ENCODE results near the gene GPX1. TPM values are rescaled to one million over a fixed set of nuclear protein-coding genes. Genes with fewer than 3 reads are reported as not detected.

The GPX1 gene
- total and polyA plus RNA-seq, 2 of the 8 experiments (the other 6 are each of a cell fraction or from before 2014, with no cell fraction given) = 250 to 757 TPM

GRCh38 chr3:49401766-49402165, 43.6 kb upstream of the GPX1 start:
- H3K18ac ChIP-seq (ENCODE audit: extremely low read depth, low read length) = no peak overlapping the region
- H3K79me2 ChIP-seq (ENCODE audit: control insufficient read depth in 1 of 2, insufficient read depth in 2 of 2, low read length in 2 of 2) = peaks cover 34 to 95% of the 10 kb centered on the region in 2 experiments
- H3K36me3 ChIP-seq (ENCODE audit: control insufficient read depth in 2 of 4, insufficient read depth in 4 of 4, low read length in 3 of 4) = no peaks in the 10 kb centered on the region; a peak in 1 of 8 replicates
- H4K8ac ChIP-seq (ENCODE audit: extremely low read depth, insufficient read depth, low read length) = no peak overlapping the region
- no peak overlapping the region for H2AK5ac ChIP-seq (ENCODE audit: low read depth, low read length)
- no peak overlapping the region for H4K5ac ChIP-seq (ENCODE audit: insufficient read length, low read depth, low read length)
- FAIRE-seq = no peak
- H3K4me3 ChIP-seq (ENCODE audit: extremely low read depth in 1 of 4, insufficient read depth in 2 of 4, low read depth in 3 of 4, low read length in 4 of 4) = no peak overlapping the region
- H3K27me3 ChIP-seq (replicated peaks in 1 of 4; ENCODE audit: control insufficient read depth in 3 of 4, extremely low read depth in 1 of 4, insufficient read depth in 3 of 4, low read length in 3 of 4) = no peaks in the 10 kb centered on the region
- 93% methylated on average over 2 of the region's 2 CpGs; no CpG with 5 or more reads in 1 of the 2 experiments for WGBS, 2 experiments (ENCODE audit: extremely low coverage in 1 of 2, insufficient coverage in 1 of 2, insufficient read length in 1 of 2, insufficient replicate concordance in 2 of 2, low coverage in 1 of 2, low lambda C conversion rate in 2 of 2, missing lambda C conversion rate in 1 of 2)
- no peak overlapping the region for H2BK5ac ChIP-seq (ENCODE audit: low read depth, low read length)
- H3K4me1 ChIP-seq (replicated peaks in 1 of 4; ENCODE audit: control insufficient read depth in 3 of 4, insufficient read depth in 4 of 4, low read length in 3 of 4) = no peaks in the 10 kb centered on the region
- no peak overlapping the region for H2BK12ac ChIP-seq (ENCODE audit: low read depth, low read length)
- no peaks in the 10 kb centered on the region for H3K9me3 ChIP-seq (ENCODE audit: insufficient read depth in 2 of 2, low read depth in 1 of 2, low read length in 1 of 2)
- DNase-seq (ENCODE audit: low read depth in 1 of 2, low spot score in 2 of 2) = no peak
- CTCF ChIA-PET (ENCODE audit: partially characterized antibody) = interaction anchor here (1.0 to 1.7 kb wide), 3 partner anchors 13 to 24 kb away, joined by 3 read pairs; no protein-coding TSS in a partner anchor
- H3K23ac ChIP-seq (ENCODE audit: insufficient read length) = no peak overlapping the region
- H2BK20ac ChIP-seq (ENCODE audit: low read length) = no peak overlapping the region
- no peak overlapping the region for H3K56ac ChIP-seq (replicated peaks; ENCODE audit: insufficient read length, low read depth, low read length)
- no peaks in the 10 kb centered on the region for H3K23me2 ChIP-seq (ENCODE audit: low read depth, low read length)
- POLR2A ChIA-PET (ENCODE audit: partially characterized antibody) = interaction anchor here (1.0 to 3.3 kb wide), 5 partner anchors 8 to 62 kb away, joined by 3 to 16 read pairs (median 4); partner anchors contain the start of genes RHOA, TCTA and USP4
- H3K79me1 ChIP-seq (ENCODE audit: low read depth, low read length) = peaks cover 12% of the 10 kb centered on the region
- H3K14ac ChIP-seq (ENCODE audit: insufficient read length) = no peak overlapping the region
- H3K4me2 ChIP-seq (ENCODE audit: insufficient read depth in 1 of 2, low read depth in 2 of 2, low read length in 2 of 2) = no peak overlapping the region
- H4K20me1 ChIP-seq (replicated peaks in 1 of 2; ENCODE audit: control insufficient read depth in 1 of 2, insufficient read depth in 2 of 2, low read length in 2 of 2) = peaks cover 16 to 21% of the 10 kb centered on the region in 2 experiments
- H2AFZ ChIP-seq (ENCODE audit: low read length) = no peak overlapping the region
- no peak overlapping the region for H3K9ac ChIP-seq (replicated peaks in 1 of 4; ENCODE audit: extremely low read depth in 1 of 4, low read depth in 3 of 4, low read length in 3 of 4)
- no peak overlapping the region for H3K27ac ChIP-seq (ENCODE audit: low read depth, low read length)
- H4K91ac ChIP-seq (replicated peaks; ENCODE audit: insufficient read length, low read length) = no peak overlapping the region
- no peak overlapping the region for H3K4ac ChIP-seq (replicated peaks; ENCODE audit: insufficient read length, low read depth, low read length)
- no peak overlapping the region for H2BK15ac ChIP-seq (ENCODE audit: low read length)
- H2BK120ac ChIP-seq (replicated peaks; ENCODE audit: low read depth, low read length) = no peak overlapping the region
- no peak for TF ChIP-seq TEAD4 (IDR thresholded peaks at IDR 0.05; ENCODE audit: low read depth, low read length)
